ENCODE data around the gene ZNF91. TPM values are rescaled to one million over a fixed set of nuclear protein-coding genes. Genes with fewer than 3 reads are reported as not detected.

Gene ZNF91
- total RNA-seq, 1 experiment from 2014 or later: 43.5 TPM

DNA sequence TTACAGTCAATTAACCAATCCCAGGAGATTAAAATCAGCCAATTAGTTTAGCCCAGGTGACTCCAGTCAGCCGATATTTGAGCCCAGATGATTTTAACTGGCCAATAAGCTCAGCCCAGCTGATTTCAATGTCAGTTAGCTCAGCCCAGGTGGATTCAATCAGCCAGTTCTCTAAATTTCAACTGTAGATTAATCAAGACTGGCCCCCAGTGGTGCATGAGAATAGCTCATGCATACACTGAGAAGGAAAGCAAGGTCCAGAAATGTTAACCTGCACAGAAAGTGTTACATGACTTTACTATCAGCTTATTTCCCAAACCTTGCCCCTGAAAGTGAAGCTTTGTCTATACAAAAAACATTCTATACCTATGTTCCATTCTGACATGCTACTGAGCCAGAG lies 89.7 kb downstream of the ZNF91 start:
- no peak for DNase-seq
- Histone ChIP-seq H2BK5ac (ENCODE audit: insufficient read length, low read length) (no peak overlapping the region), H4K20me1 (ENCODE audit: control insufficient read depth, insufficient read depth, insufficient read length) (no peaks in the 10 kb centered on the region), H2BK15ac (ENCODE audit: low read depth, low read length) (no peak overlapping the region), H3K79me1 (ENCODE audit: insufficient read depth, low read depth, low read length, poor library complexity, severe bottlenecking) (no peaks in the 10 kb centered on the region), H4K8ac (replicated peaks; ENCODE audit: insufficient read length, low read depth, low read length) (no peak overlapping the region), H3K23me2 (ENCODE audit: insufficient read length, low read depth, low read length, poor library complexity, severe bottlenecking) (no peaks in the 10 kb centered on the region), H3K27ac (ENCODE audit: insufficient read length, low read depth, low read length) (no peak overlapping the region), H3K9ac (ENCODE audit: extremely low read depth, insufficient read length, low read length) (no peak overlapping the region), H3K23ac (ENCODE audit: insufficient read length, low read depth, low read length) (no peak overlapping the region), H2AK5ac (ENCODE audit: insufficient read length, low read length) (no peak overlapping the region), H4K5ac (ENCODE audit: insufficient read length, low read depth, low read length) (no peak overlapping the region), H3K18ac (ENCODE audit: insufficient read length, low read depth, low read length) (no peak overlapping the region), H3K4me2 (ENCODE audit: insufficient read depth, insufficient read length, low read length) (no peak overlapping the region), H3K9me3 (ENCODE audit: control insufficient read depth, low read depth, low read length) (no peaks in the 10 kb centered on the region), H3K4me1 (ENCODE audit: insufficient read depth, low read length) (no peaks in the 10 kb centered on the region), H4K91ac (ENCODE audit: insufficient read length, low read depth, low read length) (no peak overlapping the region), H3K79me2 (ENCODE audit: insufficient read depth, low read length) (no peaks in the 10 kb centered on the region), H2BK120ac (ENCODE audit: low read depth, low read length, poor library complexity, severe bottlenecking) (no peak overlapping the region), H3T11ph (ENCODE audit: low read length) (no peak overlapping the region), H2BK20ac (ENCODE audit: low read depth, low read length, poor library complexity, severe bottlenecking) (no peak overlapping the region), H3K14ac (ENCODE audit: insufficient read depth, low read length) (no peak overlapping the region), H2BK12ac (ENCODE audit: insufficient read length, low read depth, low read length) (no peak overlapping the region), H3K56ac (ENCODE audit: insufficient read length, low read depth, low read length) (no peak overlapping the region), H3K27me3 (ENCODE audit: insufficient read depth, low read length) (no peaks in the 10 kb centered on the region), H3K4ac (ENCODE audit: low read depth, low read length) (no peak overlapping the region), H2AFZ (ENCODE audit: low read length) (no peak overlapping the region)
- Mint-ChIP-seq H3K36me3 (ENCODE audit: insufficient read depth in 1 of 3, low read depth in 3 of 3) (peaks cover 0 to 20% (median 4%) of the 10 kb centered on the region in 3 experiments; a peak in 4 of 7 replicates), H3K9me3 (peaks cover 83 to 89% of the 10 kb centered on the region in 2 experiments), H3K4me1 (no peaks in the 10 kb centered on the region), H3K27me3 (ENCODE audit: low read depth) (no peaks in the 10 kb centered on the region; the same call in 1 of the 2 replicates), H3K27ac (no peak overlapping the region), H3K4me3 (no peak overlapping the region)
- WGBS (ENCODE audit: extremely low coverage, insufficient read length, low lambda C conversion rate): no CpG with 5 or more reads among the region's 1 CpG
- TF ChIP-seq, protein P1, sequence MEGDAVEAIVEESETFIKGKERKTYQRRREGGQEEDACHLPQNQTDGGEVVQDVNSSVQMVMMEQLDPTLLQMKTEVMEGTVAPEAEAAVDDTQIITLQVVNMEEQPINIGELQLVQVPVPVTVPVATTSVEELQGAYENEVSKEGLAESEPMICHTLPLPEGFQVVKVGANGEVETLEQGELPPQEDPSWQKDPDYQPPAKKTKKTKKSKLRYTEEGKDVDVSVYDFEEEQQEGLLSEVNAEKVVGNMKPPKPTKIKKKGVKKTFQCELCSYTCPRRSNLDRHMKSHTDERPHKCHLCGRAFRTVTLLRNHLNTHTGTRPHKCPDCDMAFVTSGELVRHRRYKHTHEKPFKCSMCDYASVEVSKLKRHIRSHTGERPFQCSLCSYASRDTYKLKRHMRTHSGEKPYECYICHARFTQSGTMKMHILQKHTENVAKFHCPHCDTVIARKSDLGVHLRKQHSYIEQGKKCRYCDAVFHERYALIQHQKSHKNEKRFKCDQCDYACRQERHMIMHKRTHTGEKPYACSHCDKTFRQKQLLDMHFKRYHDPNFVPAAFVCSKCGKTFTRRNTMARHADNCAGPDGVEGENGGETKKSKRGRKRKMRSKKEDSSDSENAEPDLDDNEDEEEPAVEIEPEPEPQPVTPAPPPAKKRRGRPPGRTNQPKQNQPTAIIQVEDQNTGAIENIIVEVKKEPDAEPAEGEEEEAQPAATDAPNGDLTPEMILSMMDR (conservative IDR thresholded peaks at IDR 0.05): no peak

Data from H9 (cell line).